ENCODE measurements around the gene GNG7. TPM values are rescaled to one million over a fixed set of nuclear protein-coding genes. Genes with fewer than 3 reads are reported as not detected.

Gene GNG7
- total and polyA plus RNA-seq, 2 donors (not counting 3 experiments of a cell fraction or from before 2014, with no cell fraction given): 0.29 to 0.84 TPM

- peak in 1 of 2 donors; percentile 9 for TF ChIP-seq CTCF (IDR thresholded peaks at IDR 0.05; ENCODE audit: extremely low read depth in 1 of 2, insufficient read depth in 1 of 2, low read depth in 1 of 2, low read length in 2 of 2)
- no peak for TF ChIP-seq JUN (IDR thresholded peaks at IDR 0.05; ENCODE audit: borderline replicate concordance, insufficient read depth, insufficient read length, low read depth)
- no peak for TF ChIP-seq MAX (IDR thresholded peaks at IDR 0.05; ENCODE audit: insufficient read depth, insufficient read length)
- Histone ChIP-seq H3K9me3 (replicated peaks; ENCODE audit: control insufficient read depth, insufficient read depth, low read length) (no peaks in the 10 kb centered on the region), H3K4me2 (ENCODE audit: insufficient read depth, low read length) (no peak overlapping the region), H2AFZ (ENCODE audit: low read depth, low read length) (no peak overlapping the region), H3K27me3 (ENCODE audit: control insufficient read depth in 2 of 2, insufficient read depth in 2 of 2, low read length in 2 of 2) (peaks cover 0 to 2% of the 10 kb centered on the region in 2 experiments), H3K79me2 (ENCODE audit: control insufficient read depth, insufficient read depth, low read length) (no peaks in the 10 kb centered on the region), H3K9me1 (replicated peaks; ENCODE audit: control insufficient read depth, extremely low read depth, insufficient read depth, low read length) (no peaks in the 10 kb centered on the region), H3K4me1 (ENCODE audit: control insufficient read depth, extremely low read depth, insufficient read depth, low read length) (no peaks in the 10 kb centered on the region), H3K9ac (replicated peaks; ENCODE audit: extremely low read depth, insufficient read depth, low read length) (no peak overlapping the region), H3K36me3 (ENCODE audit: control insufficient read depth in 2 of 2, extremely low read depth in 1 of 2, insufficient read depth in 2 of 2, low read length in 2 of 2) (no peaks in the 10 kb centered on the region), H3K4me3 (replicated peaks in 1 of 3; ENCODE audit: insufficient read depth in 1 of 3, low read depth in 1 of 3, low read length in 3 of 3) (no peak overlapping the region), H4K20me1 (replicated peaks; ENCODE audit: control insufficient read depth, extremely low read depth, insufficient read depth, low read length) (no peaks in the 10 kb centered on the region), H3K27ac (ENCODE audit: insufficient read depth, low read depth, low read length) (no peak overlapping the region)
- DNase-seq (ENCODE audit: low read depth, low spot score): no peak
- ChIA-PET CTCF (interaction anchor here (0.7 to 3.4 kb wide), 5 partner anchors 9 to 88 kb away, joined by 3 to 15 read pairs (median 3); no protein-coding TSS in a partner anchor), POLR2A (no interaction called here)
- dilution Hi-C loops (cut with MboI; ENCODE audit: extremely low pct_ligation_motif_present, low sequenced_read_pairs) (no loop called here), intact Hi-C loops (cut with micrococcal nuclease) (no loop called here)
- FAIRE-seq: no peak
- no TSS peak for BruUV-seq (replicated peaks)
Observed at GRCh38 chr19:2661615-2662014, 40.9 kb downstream of the GNG7 start.

- Histone ChIP-seq H3K4me3 (replicated peaks in 1 of 3; ENCODE audit: insufficient read depth in 1 of 3, low read depth in 1 of 3, low read length in 3 of 3) (no peak overlapping the region), H3K9me3 (replicated peaks; ENCODE audit: control insufficient read depth, insufficient read depth, low read length) (no peaks in the 10 kb centered on the region), H3K36me3 (ENCODE audit: control insufficient read depth in 2 of 2, extremely low read depth in 1 of 2, insufficient read depth in 2 of 2, low read length in 2 of 2) (no peaks in the 10 kb centered on the region), H3K4me2 (ENCODE audit: insufficient read depth, low read length) (no peak overlapping the region), H3K4me1 (ENCODE audit: control insufficient read depth, extremely low read depth, insufficient read depth, low read length) (no peaks in the 10 kb centered on the region), H3K27ac (ENCODE audit: insufficient read depth, low read depth, low read length) (no peak overlapping the region), H3K9ac (replicated peaks; ENCODE audit: extremely low read depth, insufficient read depth, low read length) (no peak overlapping the region), H3K27me3 (ENCODE audit: control insufficient read depth in 2 of 2, insufficient read depth in 2 of 2, low read length in 2 of 2) (peaks cover 0 to 2% of the 10 kb centered on the region in 2 experiments), H2AFZ (ENCODE audit: low read depth, low read length) (no peak overlapping the region), H4K20me1 (replicated peaks; ENCODE audit: control insufficient read depth, extremely low read depth, insufficient read depth, low read length) (no peaks in the 10 kb centered on the region), H3K79me2 (ENCODE audit: control insufficient read depth, insufficient read depth, low read length) (no peaks in the 10 kb centered on the region), H3K9me1 (replicated peaks; ENCODE audit: control insufficient read depth, extremely low read depth, insufficient read depth, low read length) (no peaks in the 10 kb centered on the region)
- no peak for DNase-seq (ENCODE audit: low read depth, low spot score)
- TF ChIP-seq JUN (IDR thresholded peaks at IDR 0.05; ENCODE audit: borderline replicate concordance, insufficient read depth, insufficient read length, low read depth) (no peak), EZH2 (IDR thresholded peaks at IDR 0.05; ENCODE audit: borderline replicate concordance, low read depth, low read length, severe bottlenecking) (no peak), POLR2AphosphoS5 (IDR thresholded peaks at IDR 0.05; ENCODE audit: insufficient read depth, low read depth, low read length) (no peak), MYC (IDR thresholded peaks at IDR 0.05; ENCODE audit: low read depth, low read length) (no peak), POLR2A (IDR thresholded peaks at IDR 0.05; ENCODE audit: low read depth, low read length) (no peak), FOS (IDR thresholded peaks at IDR 0.05; ENCODE audit: borderline replicate concordance, insufficient read depth, low read length) (no peak), CTCF (IDR thresholded peaks at IDR 0.05; ENCODE audit: extremely low read depth in 1 of 2, insufficient read depth in 1 of 2, low read depth in 1 of 2, low read length in 2 of 2) (no peak), MAX (IDR thresholded peaks at IDR 0.05; ENCODE audit: insufficient read depth, insufficient read length) (no peak), GATA2 (IDR thresholded peaks at IDR 0.05; ENCODE audit: insufficient read depth, insufficient read length, low read depth, low read length) (no peak)
- CTCF ChIA-PET: interaction anchor here (3.4 kb wide), 1 partner anchor 12 kb away, joined by 15 read pairs; no protein-coding TSS in a partner anchor
- BruUV-seq (replicated peaks): no TSS peak
- FAIRE-seq: no peak
- dilution Hi-C loops (cut with MboI; ENCODE audit: extremely low pct_ligation_motif_present, low sequenced_read_pairs): no loop called here
- intact Hi-C loops (cut with micrococcal nuclease): no loop called here
- POLR2A ChIA-PET: no interaction called here
Observed at GRCh38 chr19:2659856-2660432, 42.5 kb downstream of the GNG7 start.

Measured in endothelial cell of umbilical vein (primary cell).